GM12878 (cell line): ENCODE measurements around the gene DNMT3A. TPM values are rescaled to one million over a fixed set of nuclear protein-coding genes. Genes with fewer than 3 reads are reported as not detected.

Experiments
- ATAC-seq: fragments of 200-7000 bp; cut with Tn5 transposase; 3 replicates; pipeline ENCODE4 v1.9.1; 2020; ENCODE audit warnings: mild to moderate bottlenecking, moderate library complexity
- BruUV-seq: library from RNA; stranded (reverse); fragments of 400-500 nt; replicated peaks from 2 replicates; lab custom pipeline; 2021; lab: Mats Ljungman, UMichigan
- CTCF ChIA-PET: fragments of 300-600 bp; sonication (Branson Sonifier 250); formaldehyde crosslinking; extraction: SDS; loops from one replicate; lab custom pipeline; 2021; ENCODE audit warnings: inconsistent platforms; lab: Yijun Ruan, JAX
- POLR2A ChIA-PET: fragments of 350-600 bp; formaldehyde crosslinking; extraction: SDS; loops from one replicate; lab custom pipeline; 2021; ENCODE audit warnings: inconsistent platforms; lab: Charles Lee
- RAD21 ChIA-PET: fragments of 300-600 bp; sonication (Branson Sonifier 250); formaldehyde crosslinking; loops from one replicate; lab custom pipeline; 2023; ENCODE audit warnings: antibody characterized with exemption; ENCODE audit not compliant: unreplicated experiment; lab: Charles Lee
- SMC1A ChIA-PET: fragments of 300-600 bp; sonication (Branson Sonifier 250); formaldehyde crosslinking; loops from one replicate; lab custom pipeline; 2023; ENCODE audit not compliant: unreplicated experiment, uncharacterized antibody; lab: Charles Lee
- DNase-seq: peaks from one replicate; pipeline ENCODE4 v3.0.0-alpha.2; 2011; ENCODE audit warnings: low read depth, low spot score
- FAIRE-seq: peaks from 3 replicates; lab custom pipeline; 2011; peaks lifted over from hg19 to GRCh38; lab: Jason Lieb, UNC
- H2AFZ ChIP-seq: 2 replicates; pipeline ENCODE4 v1.6.0; 2011; ENCODE audit warnings: low read depth, low read length, control low read depth; ENCODE audit not compliant: control insufficient read depth
- H3K27ac ChIP-seq: 2 replicates; pipeline ENCODE4 v1.5.1; 2011; ENCODE audit warnings: control low read depth; ENCODE audit not compliant: control insufficient read depth, insufficient read depth
- H3K27me3 ChIP-seq, 2 experiments: replicated peaks in 1 of 2; 2 replicates each; pipeline versions ENCODE4 v1.6.0 to v1.6.1; 2011; ENCODE audit warnings: low read length in 1 of 2; ENCODE audit not compliant: control insufficient read depth in 2 of 2, insufficient read depth in 2 of 2
- H3K36me3 ChIP-seq, 2 experiments: 2 replicates each; pipeline ENCODE4 v1.5.1; 2011; ENCODE audit warnings: low read length in 1 of 2; ENCODE audit not compliant: control insufficient read depth in 2 of 2, insufficient read depth in 2 of 2
- H3K4me1 ChIP-seq: 2 replicates; pipeline ENCODE4 v1.6.1; 2011; ENCODE audit warnings: mild to moderate bottlenecking, low read length, moderate library complexity, mixed read lengths; ENCODE audit not compliant: control insufficient read depth, insufficient read depth
- H3K4me2 ChIP-seq: 2 replicates; pipeline ENCODE4 v1.6.0; 2011; ENCODE audit warnings: control low read depth; ENCODE audit not compliant: control insufficient read depth, insufficient read depth
- H3K4me3 ChIP-seq: fragments of 200-600 bp; sonication (generic); 2 replicates; pipeline ENCODE4 v1.5.1; 2016
- H3K79me2 ChIP-seq: 2 replicates; pipeline ENCODE4 v1.6.0; 2011; ENCODE audit warnings: low read length; ENCODE audit not compliant: control insufficient read depth, insufficient read depth
- H3K9ac ChIP-seq: 2 replicates; pipeline ENCODE4 v1.8.0; 2011; ENCODE audit warnings: low read length, control low read depth, mixed read lengths; ENCODE audit not compliant: control insufficient read depth, insufficient read depth
- H3K9me3 ChIP-seq: replicated peaks from 3 replicates; pipeline ENCODE4 v1.5.1; 2011; ENCODE audit warnings: mild to moderate bottlenecking, low read length; ENCODE audit not compliant: control insufficient read depth, insufficient read depth
- H4K20me1 ChIP-seq: 2 replicates; pipeline ENCODE4 v1.6.0; 2011; ENCODE audit not compliant: control insufficient read depth, insufficient read depth
- BRCA1 ChIP-seq: IDR thresholded peaks from 2 replicates; pipeline ENCODE4 v1.6.1; 2011; ENCODE audit warnings: low read depth, low read length, improper control_type of control experiment
- CREM ChIP-seq: IDR thresholded peaks from 2 replicates; pipeline ENCODE4 v1.6.1; 2014; ENCODE audit warnings: antibody characterized with exemption, low read depth
- IKZF1 ChIP-seq: fragments of 450-650 bp; conservative IDR thresholded peaks from 2 replicates; pipeline ENCODE4 v1.6.1; 2017; ENCODE audit warnings: antibody characterized with exemption, mild to moderate bottlenecking
- NR2F1 ChIP-seq: fragments of 450-650 bp; conservative IDR thresholded peaks from 2 replicates; pipeline ENCODE4 v1.6.1; 2017; ENCODE audit warnings: mild to moderate bottlenecking
- PAX8 ChIP-seq: fragments of 450-650 bp; IDR thresholded peaks from 2 replicates; pipeline ENCODE4 v1.6.1; 2017; ENCODE audit warnings: mild to moderate bottlenecking, moderate library complexity
- POLR2A ChIP-seq: IDR thresholded peaks from 2 replicates; pipeline ENCODE4 v1.6.1; 2011; ENCODE audit warnings: low read depth, mild to moderate bottlenecking, low read length
- RB1 ChIP-seq: fragments of 450-650 bp; formaldehyde crosslinking; IDR thresholded peaks from 2 replicates; pipeline ENCODE4 v1.6.1; 2017; ENCODE audit warnings: mild to moderate bottlenecking, borderline replicate concordance
- SMC3 ChIP-seq: IDR thresholded peaks from 2 replicates; pipeline ENCODE4 v1.6.1; 2011; ENCODE audit warnings: low read length, improper control_type of control experiment, borderline replicate concordance
- SPI1 ChIP-seq: IDR thresholded peaks from 2 replicates; pipeline ENCODE4 v1.6.1; 2011; ENCODE audit warnings: low read depth, mild to moderate bottlenecking, low read length, moderate library complexity, borderline replicate concordance; ENCODE audit not compliant: insufficient read depth
- SREBF2 ChIP-seq: IDR thresholded peaks from 2 replicates; pipeline ENCODE4 v1.6.1; 2012; ENCODE audit warnings: mild to moderate bottlenecking, low read length
- SRF ChIP-seq, 2 experiments: IDR thresholded peaks; 2 replicates each; pipeline ENCODE4 v1.6.1; 2011; ENCODE audit warnings: low read depth in 2 of 2, low read length in 2 of 2, mild to moderate bottlenecking in 1 of 2, moderate library complexity in 1 of 2
- SUZ12 ChIP-seq: fragments of 200-600 bp; sonication (generic); IDR thresholded peaks from one replicate; pipeline ENCODE4 v1.6.1; 2018; ENCODE audit warnings: antibody characterized with exemption, mild to moderate bottlenecking; ENCODE audit not compliant: unreplicated experiment
- TBL1XR1 ChIP-seq: IDR thresholded peaks from 2 replicates; pipeline ENCODE4 v1.6.1; 2012; ENCODE audit warnings: low read depth, low read length, improper control_type of control experiment
- WGBS: methylation state at CpG from one replicate; pipeline ENCODE4 v1.1.6; 2016; ENCODE audit warnings: low lambda C conversion rate; ENCODE audit not compliant: insufficient replicate concordance, insufficient coverage; ENCODE audit errors: missing lambda C conversion rate; 5-methylcytosine and 5-hydroxymethylcytosine counted together
- in situ Hi-C: fragments of 300-500 bp; cut with MboI; formaldehyde crosslinking; loops from 9 replicates; pipeline ENCODE4 v1.14.3; 2018; ENCODE audit warnings: mixed read lengths
- intact Hi-C: fragments of 100-400 bp; cut with micrococcal nuclease; formaldehyde crosslinking; loops from one replicate; pipeline ENCODE4 v1.14.2; 2022; ENCODE audit not compliant: unreplicated experiment
- polyA plus RNA-seq, 11 experiments: library from polyadenylated mRNA; depleted of rRNA in 4 of 11; unstranded in 6 of 11; stranded (reverse) in 5 of 11; fragments of >200 nt; fragmentation: Nextera tagmentation in 4 of 11; fragmentation: Illumina TruSeq in 1 of 11; extraction: Ambion mirVana in 4 of 11; extraction: Trizol in 1 of 11; gene quantifications; 1 replicate in 1 of 11; 2 replicates in 10 of 11; pipeline versions ENCODE4 v1.2.1 to v1.2.3, GENCODE V29; 2011 to 2016; ENCODE audit warnings: inconsistent platforms in 2 of 11, missing spikeins in 2 of 11, low read depth in 1 of 11
- total RNA-seq, 4 experiments: library from RNA; depleted of rRNA in 3 of 4; stranded (reverse); fragments of >200 nt in 3 of 4; fragmentation: Illumina TruSeq in 1 of 4; extraction: Trizol in 1 of 4; gene quantifications; 2 replicates each; pipeline versions ENCODE4 v1.2.1 to v1.2.3, GENCODE V29; 2013 to 2021

The DNMT3A gene
- total and polyA plus RNA-seq, 10 of the 15 experiments (the other 5 are each of a cell fraction or from before 2014, with no cell fraction given): 7.4 to 51.6 (median 17.4) TPM

- H3K9me3 ChIP-seq: no peaks in the 10 kb centered on the region
- H3K27me3 ChIP-seq: no peaks in the 10 kb centered on the region
- no peak overlapping the region for H2AFZ ChIP-seq
- no TSS peak for BruUV-seq
- intact Hi-C loops: no loop called here
- POLR2A ChIA-PET: no interaction called here
- ATAC-seq: no peak
- 89% methylated on average over 8 of the region's 8 CpGs for WGBS
- H3K4me3 ChIP-seq: no peak overlapping the region
- H3K9ac ChIP-seq: no peak overlapping the region
- SMC1A ChIA-PET: interaction anchor here (1.4 kb wide), 1 partner anchor 45 kb away, joined by 3 read pairs; no protein-coding TSS in a partner anchor
- no peaks in the 10 kb centered on the region for H3K79me2 ChIP-seq
- TF ChIP-seq POLR2A (0 out of 2 replicates have a peak, but pooled peaks have one; percentile 38), SRF (IDR thresholded peaks at IDR 0.05; ENCODE audit: low read depth in 2 of 2, low read length in 2 of 2) (no peak), SPI1 (no peak), TBL1XR1 (no peak), RB1 (no peak)
- H4K20me1 ChIP-seq: no peaks in the 10 kb centered on the region
- no peak for DNase-seq
- no peak for FAIRE-seq
- H3K4me1 ChIP-seq: peaks cover 19% of the 10 kb centered on the region
- H3K4me2 ChIP-seq: no peak overlapping the region
- CTCF ChIA-PET: interaction anchor here (1.7 kb wide), 1 partner anchor 65 kb away, joined by 9 read pairs; no protein-coding TSS in a partner anchor
- peaks cover 7 to 13% of the 10 kb centered on the region in 2 experiments; a peak in 3 of 4 replicates for H3K36me3 ChIP-seq
- RAD21 ChIA-PET: interaction anchor here (0.5 kb wide), 1 partner anchor 20 kb away, joined by 3 read pairs; no protein-coding TSS in a partner anchor
- in situ Hi-C loops: no loop called here
- H3K27ac ChIP-seq: no peak overlapping the region
These were observed 110.8 kb downstream of the DNMT3A start for GRCh38 chr2:25230948-25231311.

GRCh38 chr2:25230198-25230947 is 111.4 kb downstream of the DNMT3A start:
- Histone ChIP-seq H3K36me3 (peaks cover 3 to 13% of the 10 kb centered on the region in 2 experiments; a peak in 3 of 4 replicates), H3K9ac (no peak overlapping the region), H3K27ac (no peak overlapping the region), H3K79me2 (no peaks in the 10 kb centered on the region), H3K9me3 (no peaks in the 10 kb centered on the region), H3K4me1 (peaks cover 24% of the 10 kb centered on the region), H3K4me3 (no peak overlapping the region), H4K20me1 (no peaks in the 10 kb centered on the region), H3K4me2 (no peak overlapping the region), H2AFZ (no peak overlapping the region), H3K27me3 (no peaks in the 10 kb centered on the region)
- no TSS peak for BruUV-seq
- ChIA-PET POLR2A (interaction anchor here (0.6 kb wide), 1 partner anchor 33 kb away, joined by 3 read pairs; no protein-coding TSS in a partner anchor), CTCF (interaction anchor here (1.0 to 3.9 kb wide), 5 partner anchors 34 to 340 kb away, joined by 3 to 46 read pairs (median 9); no protein-coding TSS in a partner anchor), RAD21 (interaction anchor here (0.9 to 1.3 kb wide), 2 partner anchors 43 to 902 kb away, joined by 3 read pairs; no protein-coding TSS in a partner anchor), SMC1A (interaction anchor here (1.0 to 6.5 kb wide), 3 partner anchors 35 to 65 kb away, joined by 3 to 48 read pairs (median 3); partner anchors contain the start of gene POMC)
- no peak for DNase-seq
- intact Hi-C loops (no loop called here), in situ Hi-C loops (no loop called here)
- no peak for FAIRE-seq
- ATAC-seq: no peak
- WGBS: 86% methylated on average over 16 of the region's 16 CpGs
- TF ChIP-seq IKZF1 (no peak), NR2F1 (no peak), PAX8 (no peak), CREM (no peak), SMC3 (no peak), SUZ12 (no peak), SREBF2 (no peak), RB1 (no peak), BRCA1 (no peak)
